Measurements from ENCODE around the gene TIGD6. TPM values are rescaled to one million over a fixed set of nuclear protein-coding genes. Genes with fewer than 3 reads are reported as not detected.

Gene TIGD6
- total RNA-seq, 3 donors from 2014 or later = 5.6 to 11.0 (median 5.6) TPM

DNA sequence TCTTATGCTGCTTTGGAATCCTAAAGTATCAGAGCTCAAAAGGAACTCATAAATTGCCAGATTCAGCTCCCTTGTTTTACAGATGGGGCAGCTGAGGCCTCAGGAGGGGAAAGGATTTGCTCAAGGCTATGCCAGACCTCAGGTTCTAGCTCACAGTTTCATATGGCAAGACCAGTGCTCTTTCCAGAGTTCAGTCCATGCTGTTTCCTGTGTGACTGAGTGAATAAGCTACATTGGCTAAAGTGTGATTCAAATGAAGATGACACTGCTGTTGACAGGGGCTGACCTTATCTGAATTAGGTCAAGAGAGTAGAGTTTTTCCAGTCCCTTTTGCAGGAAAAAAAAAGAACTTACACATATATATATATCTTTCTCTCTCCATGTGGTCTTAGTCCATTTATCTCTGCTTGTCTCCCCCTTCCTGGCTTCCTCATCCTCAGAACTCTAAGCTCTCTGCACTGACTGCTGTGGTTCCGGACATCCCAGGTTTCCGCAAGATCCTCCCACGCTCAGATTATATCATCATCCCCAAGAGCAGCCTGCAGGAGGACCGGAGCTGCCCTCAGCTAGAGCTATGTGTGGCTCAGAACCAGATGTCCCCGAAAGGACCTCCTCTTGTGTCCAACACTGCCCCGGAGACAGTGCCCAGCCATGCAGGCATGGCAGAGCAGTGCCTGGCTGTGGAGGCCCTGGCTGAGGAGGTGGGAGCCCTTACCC is 9.4 kb upstream of the TIGD6 start:
- Histone ChIP-seq H3K36me3 (no peaks in the 10 kb centered on the region), H3K9me3 (no peaks in the 10 kb centered on the region), H3K4me1 (peaks cover 0 to 5% of the 10 kb centered on the region in 2 donors), H3K27me3 (no peaks in the 10 kb centered on the region), H3K4me3 (no peak overlapping the region), H3K27ac (peak overlapping the region in 1 of 2 donors; percentile 21)
- DNase-seq (ENCODE audit: low spot score in 2 of 2) = no peak
- TF ChIP-seq POLR2AphosphoS5 (IDR thresholded peaks at IDR 0.05) (no peak), POLR2A (IDR thresholded peaks at IDR 0.05) (no peak)
- TF ChIP-seq, protein P1, sequence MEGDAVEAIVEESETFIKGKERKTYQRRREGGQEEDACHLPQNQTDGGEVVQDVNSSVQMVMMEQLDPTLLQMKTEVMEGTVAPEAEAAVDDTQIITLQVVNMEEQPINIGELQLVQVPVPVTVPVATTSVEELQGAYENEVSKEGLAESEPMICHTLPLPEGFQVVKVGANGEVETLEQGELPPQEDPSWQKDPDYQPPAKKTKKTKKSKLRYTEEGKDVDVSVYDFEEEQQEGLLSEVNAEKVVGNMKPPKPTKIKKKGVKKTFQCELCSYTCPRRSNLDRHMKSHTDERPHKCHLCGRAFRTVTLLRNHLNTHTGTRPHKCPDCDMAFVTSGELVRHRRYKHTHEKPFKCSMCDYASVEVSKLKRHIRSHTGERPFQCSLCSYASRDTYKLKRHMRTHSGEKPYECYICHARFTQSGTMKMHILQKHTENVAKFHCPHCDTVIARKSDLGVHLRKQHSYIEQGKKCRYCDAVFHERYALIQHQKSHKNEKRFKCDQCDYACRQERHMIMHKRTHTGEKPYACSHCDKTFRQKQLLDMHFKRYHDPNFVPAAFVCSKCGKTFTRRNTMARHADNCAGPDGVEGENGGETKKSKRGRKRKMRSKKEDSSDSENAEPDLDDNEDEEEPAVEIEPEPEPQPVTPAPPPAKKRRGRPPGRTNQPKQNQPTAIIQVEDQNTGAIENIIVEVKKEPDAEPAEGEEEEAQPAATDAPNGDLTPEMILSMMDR (IDR thresholded peaks at IDR 0.05) = no peak
- intact Hi-C loops (cut with DNase I; ENCODE audit: low total_unique reads) = no loop called here

DNA sequence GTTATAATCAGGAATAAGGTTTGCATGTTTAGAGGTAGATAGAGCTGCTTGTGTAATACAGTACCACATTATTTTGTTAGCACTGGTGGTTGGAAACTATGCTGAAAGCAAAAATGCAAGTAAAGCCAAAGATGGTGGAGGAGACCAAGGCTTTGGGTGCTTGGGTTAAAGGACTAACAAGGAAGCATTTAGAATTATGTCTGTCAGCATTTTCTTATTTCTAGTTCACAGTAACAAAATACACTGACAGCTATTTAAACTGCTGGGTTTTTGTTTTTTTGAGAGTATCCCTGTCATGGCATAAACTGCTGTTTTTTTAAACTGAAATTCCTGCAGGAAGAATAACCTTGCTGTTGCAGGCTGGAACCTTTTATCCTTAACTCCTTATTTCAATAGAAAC is 6.6 kb upstream of the TIGD6 start:
- H3K36me3 ChIP-seq = no peaks in the 10 kb centered on the region
- H3K4me1 ChIP-seq = peaks cover 0 to 9% of the 10 kb centered on the region in 2 donors
- H3K9me3 ChIP-seq = no peaks in the 10 kb centered on the region
- H3K27ac ChIP-seq = no peak overlapping the region
- TF ChIP-seq POLR2AphosphoS5 (IDR thresholded peaks at IDR 0.05) (no peak), POLR2A (IDR thresholded peaks at IDR 0.05) (no peak)
- TF ChIP-seq, protein P1 (IDR thresholded peaks at IDR 0.05) = no peak
- intact Hi-C loops (cut with DNase I; ENCODE audit: low total_unique reads) = no loop called here
- H3K27me3 ChIP-seq = no peaks in the 10 kb centered on the region
- no peak overlapping the region for H3K4me3 ChIP-seq
- DNase-seq (ENCODE audit: low spot score in 2 of 2) = no peak

DNA sequence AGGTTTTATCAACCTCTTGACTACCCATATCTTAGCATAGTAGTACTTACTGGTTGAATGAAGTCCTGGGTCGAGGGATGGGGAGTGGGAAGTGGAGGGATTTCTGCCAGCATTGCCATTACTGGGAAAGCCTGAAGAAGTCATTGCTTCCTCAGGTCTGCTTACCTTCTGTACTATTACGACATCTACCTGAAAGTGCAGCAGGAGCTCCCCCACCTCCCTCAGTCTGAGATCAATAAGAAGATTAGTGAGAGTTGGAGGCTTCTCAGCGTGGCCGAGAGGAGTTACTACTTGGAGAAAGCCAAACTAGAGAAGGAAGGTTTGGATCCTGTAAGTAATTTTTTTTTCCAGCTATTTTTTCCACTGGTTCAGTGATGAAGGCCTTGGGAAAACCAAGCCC is 5.9 kb upstream of the TIGD6 start:
- TF ChIP-seq POLR2A (IDR thresholded peaks at IDR 0.05) (no peak), POLR2AphosphoS5 (IDR thresholded peaks at IDR 0.05) (no peak)
- TF ChIP-seq, protein P1 (IDR thresholded peaks at IDR 0.05) = no peak
- Histone ChIP-seq H3K4me3 (no peak overlapping the region), H3K9me3 (no peaks in the 10 kb centered on the region), H3K36me3 (no peaks in the 10 kb centered on the region), H3K4me1 (peaks cover 0 to 9% of the 10 kb centered on the region in 2 donors), H3K27ac (no peak overlapping the region), H3K27me3 (no peaks in the 10 kb centered on the region)
- DNase-seq (ENCODE audit: low spot score in 2 of 2) = no peak
- intact Hi-C loops (cut with DNase I; ENCODE audit: low total_unique reads) = no loop called here

DNA sequence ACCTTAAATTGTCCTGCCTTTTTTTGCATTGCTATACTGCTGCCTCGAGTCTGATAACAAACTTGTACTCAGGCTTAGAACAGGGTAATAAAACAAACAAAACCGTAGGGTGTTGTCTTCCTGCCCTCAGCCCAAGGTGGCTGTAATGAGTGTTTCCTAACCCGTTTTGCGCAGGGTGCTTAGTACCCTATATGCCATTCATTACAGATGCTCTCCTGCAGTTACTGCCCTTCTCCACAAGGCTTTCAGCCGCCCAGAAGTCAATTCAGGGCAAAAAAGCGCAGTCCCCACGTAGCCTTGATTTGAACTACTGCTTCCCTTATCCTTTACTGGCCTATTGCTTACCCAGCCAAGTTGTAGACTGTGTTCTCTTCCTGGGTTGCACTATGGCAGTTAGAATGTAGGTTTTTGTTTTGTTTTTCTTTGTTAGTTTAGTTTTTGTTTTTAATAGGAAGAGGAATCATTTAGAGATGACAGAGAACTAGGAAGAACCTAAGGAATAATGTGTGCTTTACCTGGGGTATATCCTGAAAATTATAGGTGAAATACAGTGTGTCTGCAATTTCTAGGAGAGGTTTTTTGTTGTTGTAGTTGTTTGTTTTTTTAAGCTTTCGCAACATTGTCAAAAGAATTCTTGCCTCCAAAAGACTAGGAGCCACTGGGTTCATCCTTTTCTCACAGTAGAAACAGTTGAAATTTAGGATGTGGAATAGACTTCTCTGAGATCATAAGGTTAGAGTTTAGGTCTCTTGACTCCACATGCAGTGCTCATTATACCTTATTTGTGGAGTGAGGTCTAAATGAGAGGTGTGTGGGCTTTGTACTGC is 1.4 kb upstream of the TIGD6 start:
- DNase-seq (ENCODE audit: low spot score in 2 of 2) = no peak
- peaks cover 0 to 9% of the 10 kb centered on the region in 2 donors for H3K4me1 ChIP-seq
- TF ChIP-seq, protein P1 (IDR thresholded peaks at IDR 0.05) = peak; percentile 63 to 73 (median 64)
- TF ChIP-seq POLR2A (IDR thresholded peaks at IDR 0.05) = no peak

More for the DNA sequence above, 1.4 kb upstream of the TIGD6 start:
- intact Hi-C loops (cut with DNase I; ENCODE audit: low total_unique reads) = no loop called here
- no peaks in the 10 kb centered on the region for H3K36me3 ChIP-seq
- H3K4me3 ChIP-seq = peak overlapping the region; percentile 86 to 90 (median 88)
- H3K9me3 ChIP-seq = no peaks in the 10 kb centered on the region
- no peaks in the 10 kb centered on the region for H3K27me3 ChIP-seq
- peak overlapping the region; percentile 94 to 97 for H3K27ac ChIP-seq

All from breast epithelium (tissue), 4 donors.